ENCODE data around the gene NUP210. TPM values are rescaled to one million over a fixed set of nuclear protein-coding genes. Genes with fewer than 3 reads are reported as not detected.

The NUP210 gene
- total and polyA plus RNA-seq, 2 donors (not counting 3 experiments of a cell fraction or from before 2014, with no cell fraction given), result 0.14 to 0.84 TPM

DNA sequence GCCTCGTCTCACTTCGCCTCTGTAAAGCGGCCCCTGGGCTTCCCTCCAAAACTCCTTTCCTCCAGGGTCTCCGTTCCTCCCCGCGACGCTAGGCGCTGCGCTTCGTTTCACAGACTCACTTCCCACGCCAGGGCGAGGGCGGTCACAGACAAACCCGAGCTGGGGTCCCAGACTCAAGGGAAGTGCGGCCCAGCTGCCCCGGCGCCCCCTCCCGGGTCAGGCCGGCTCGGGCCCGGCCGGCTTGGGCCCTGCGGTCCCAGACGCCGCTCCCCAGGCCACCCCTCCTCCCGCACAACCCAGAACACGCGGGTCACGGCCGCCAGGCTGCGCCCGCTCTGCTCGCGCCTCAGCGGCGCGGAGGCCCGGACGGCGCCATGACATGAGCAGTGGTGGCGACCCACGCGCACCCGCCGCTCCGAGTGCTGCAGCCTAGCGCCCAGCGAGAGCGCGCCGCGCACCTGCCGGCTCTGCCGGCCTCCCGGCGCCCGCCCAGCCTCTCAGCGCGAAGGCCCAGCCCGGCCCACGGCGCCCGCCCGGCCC lies 547 bp downstream of the NUP210 start:
- FAIRE-seq (no peak), DNase-seq (ENCODE audit: low read depth, low spot score) (no peak)
- H3K4me2 ChIP-seq (ENCODE audit: insufficient read depth, low read length), result no peak overlapping the region
- H2AFZ ChIP-seq (ENCODE audit: low read depth, low read length), result no peak overlapping the region
- TF ChIP-seq, protein P1, sequence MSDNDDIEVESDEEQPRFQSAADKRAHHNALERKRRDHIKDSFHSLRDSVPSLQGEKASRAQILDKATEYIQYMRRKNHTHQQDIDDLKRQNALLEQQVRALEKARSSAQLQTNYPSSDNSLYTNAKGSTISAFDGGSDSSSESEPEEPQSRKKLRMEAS (IDR thresholded peaks at IDR 0.05; ENCODE audit: insufficient read depth, insufficient read length), result no peak
- TF ChIP-seq MYC (IDR thresholded peaks at IDR 0.05; ENCODE audit: low read depth, low read length), result no peak
- TF ChIP-seq EZH2 (IDR thresholded peaks at IDR 0.05; ENCODE audit: borderline replicate concordance, low read depth, low read length, severe bottlenecking), result peak; percentile 80
- H3K9ac ChIP-seq (replicated peaks; ENCODE audit: extremely low read depth, insufficient read depth, low read length), result no peak overlapping the region
- dilution Hi-C loops (cut with MboI; ENCODE audit: extremely low pct_ligation_motif_present, low sequenced_read_pairs), result no loop called here
- H3K4me1 ChIP-seq (ENCODE audit: control insufficient read depth, extremely low read depth, insufficient read depth, low read length), result no peaks in the 10 kb centered on the region
- intact Hi-C loops (cut with micrococcal nuclease), result no loop called here
- H3K9me1 ChIP-seq (replicated peaks; ENCODE audit: control insufficient read depth, extremely low read depth, insufficient read depth, low read length), result no peaks in the 10 kb centered on the region
- peaks cover 7 to 14% of the 10 kb centered on the region in 2 experiments for H3K27me3 ChIP-seq (ENCODE audit: control insufficient read depth in 2 of 2, insufficient read depth in 2 of 2, low read length in 2 of 2)
- no peaks in the 10 kb centered on the region for H3K9me3 ChIP-seq (replicated peaks; ENCODE audit: control insufficient read depth, insufficient read depth, low read length)
- no peak overlapping the region for H3K27ac ChIP-seq (ENCODE audit: insufficient read depth, low read depth, low read length)
- no peaks in the 10 kb centered on the region for H3K79me2 ChIP-seq (ENCODE audit: control insufficient read depth, insufficient read depth, low read length)
- H3K36me3 ChIP-seq (ENCODE audit: control insufficient read depth in 2 of 2, extremely low read depth in 1 of 2, insufficient read depth in 2 of 2, low read length in 2 of 2), result no peaks in the 10 kb centered on the region
- CTCF ChIA-PET, result no interaction called here
- POLR2A ChIA-PET, result no interaction called here
- no peak overlapping the region for H3K4me3 ChIP-seq (replicated peaks in 1 of 3; ENCODE audit: insufficient read depth in 1 of 3, low read depth in 1 of 3, low read length in 3 of 3)
- no peaks in the 10 kb centered on the region for H4K20me1 ChIP-seq (replicated peaks; ENCODE audit: control insufficient read depth, extremely low read depth, insufficient read depth, low read length)
- BruUV-seq (replicated peaks), result no TSS peak

DNA sequence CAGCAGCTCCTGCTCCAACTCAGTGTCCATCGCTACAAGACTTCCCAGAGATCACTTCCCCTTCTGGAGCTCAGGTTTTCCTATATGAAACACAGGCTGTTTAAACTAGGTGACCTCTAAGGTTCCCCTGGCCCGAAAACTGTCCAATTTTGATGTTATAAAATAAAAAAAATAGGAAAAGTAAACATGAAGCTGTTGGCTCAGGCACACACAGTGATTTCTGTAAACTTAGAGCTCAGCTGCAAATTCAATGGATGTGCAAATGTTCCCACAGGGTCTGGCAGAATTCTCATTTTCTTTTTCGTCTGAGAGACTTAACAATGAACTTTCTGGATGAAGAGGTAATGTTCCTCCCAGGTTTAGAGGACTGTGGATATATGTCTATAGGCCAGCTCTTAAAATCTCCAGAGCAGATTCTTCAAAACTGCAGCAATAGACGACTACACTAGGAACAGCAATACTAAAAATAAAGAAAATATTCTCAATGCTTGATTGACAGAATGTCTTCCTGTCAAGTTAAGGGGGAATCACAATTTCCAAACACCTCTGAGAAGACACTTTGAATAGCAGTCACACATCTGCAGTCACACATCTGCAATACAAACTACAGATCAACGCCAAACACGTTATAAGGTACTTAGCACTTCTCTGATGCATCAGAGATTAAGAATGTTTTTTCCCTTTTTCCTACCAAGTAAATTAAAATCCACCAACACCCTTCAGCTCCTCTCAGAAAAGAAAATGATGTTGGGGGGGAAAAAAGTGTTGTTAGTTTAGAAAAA lies 2.8 kb downstream of the NUP210 start:
- Histone ChIP-seq H3K4me1 (ENCODE audit: control insufficient read depth, extremely low read depth, insufficient read depth, low read length) (no peaks in the 10 kb centered on the region), H4K20me1 (replicated peaks; ENCODE audit: control insufficient read depth, extremely low read depth, insufficient read depth, low read length) (no peaks in the 10 kb centered on the region), H3K27me3 (ENCODE audit: control insufficient read depth in 2 of 2, insufficient read depth in 2 of 2, low read length in 2 of 2) (peaks cover 7 to 14% of the 10 kb centered on the region in 2 experiments), H3K9ac (replicated peaks; ENCODE audit: extremely low read depth, insufficient read depth, low read length) (no peak overlapping the region), H3K9me3 (replicated peaks; ENCODE audit: control insufficient read depth, insufficient read depth, low read length) (no peaks in the 10 kb centered on the region), H3K79me2 (ENCODE audit: control insufficient read depth, insufficient read depth, low read length) (no peaks in the 10 kb centered on the region), H2AFZ (ENCODE audit: low read depth, low read length) (no peak overlapping the region), H3K4me3 (replicated peaks in 1 of 3; ENCODE audit: insufficient read depth in 1 of 3, low read depth in 1 of 3, low read length in 3 of 3) (no peak overlapping the region), H3K36me3 (ENCODE audit: control insufficient read depth in 2 of 2, extremely low read depth in 1 of 2, insufficient read depth in 2 of 2, low read length in 2 of 2) (no peaks in the 10 kb centered on the region), H3K4me2 (ENCODE audit: insufficient read depth, low read length) (no peak overlapping the region), H3K27ac (ENCODE audit: insufficient read depth, low read depth, low read length) (no peak overlapping the region), H3K9me1 (replicated peaks; ENCODE audit: control insufficient read depth, extremely low read depth, insufficient read depth, low read length) (no peaks in the 10 kb centered on the region)
- ChIA-PET CTCF (no interaction called here), POLR2A (no interaction called here)
- DNase-seq (ENCODE audit: low read depth, low spot score) (no peak), FAIRE-seq (no peak)
- intact Hi-C loops (cut with micrococcal nuclease) (no loop called here), dilution Hi-C loops (cut with MboI; ENCODE audit: extremely low pct_ligation_motif_present, low sequenced_read_pairs) (no loop called here)
- no TSS peak for BruUV-seq (replicated peaks)
- TF ChIP-seq GATA2 (IDR thresholded peaks at IDR 0.05; ENCODE audit: insufficient read depth, insufficient read length, low read depth, low read length) (no peak), POLR2A (IDR thresholded peaks at IDR 0.05; ENCODE audit: low read depth, low read length) (no peak), JUN (IDR thresholded peaks at IDR 0.05; ENCODE audit: borderline replicate concordance, insufficient read depth, insufficient read length, low read depth) (no peak), FOS (IDR thresholded peaks at IDR 0.05; ENCODE audit: borderline replicate concordance, insufficient read depth, low read length) (no peak), POLR2AphosphoS5 (IDR thresholded peaks at IDR 0.05; ENCODE audit: insufficient read depth, low read depth, low read length) (no peak), EZH2 (IDR thresholded peaks at IDR 0.05; ENCODE audit: borderline replicate concordance, low read depth, low read length, severe bottlenecking) (no peak), CTCF (IDR thresholded peaks at IDR 0.05; ENCODE audit: extremely low read depth in 1 of 2, insufficient read depth in 1 of 2, low read depth in 1 of 2, low read length in 2 of 2) (no peak), MYC (IDR thresholded peaks at IDR 0.05; ENCODE audit: low read depth, low read length) (no peak)
- TF ChIP-seq, protein P1 (IDR thresholded peaks at IDR 0.05; ENCODE audit: insufficient read depth, insufficient read length), result no peak

Data from endothelial cell of umbilical vein (primary cell).